ENCODE results near the gene TMSB4X.
"Not testable (repeated sequence)": the region's sequence is repeated elsewhere in the genome, so short reads cannot be mapped to it uniquely, and the experiment has no call there.

TMSB4X gene

DNA sequence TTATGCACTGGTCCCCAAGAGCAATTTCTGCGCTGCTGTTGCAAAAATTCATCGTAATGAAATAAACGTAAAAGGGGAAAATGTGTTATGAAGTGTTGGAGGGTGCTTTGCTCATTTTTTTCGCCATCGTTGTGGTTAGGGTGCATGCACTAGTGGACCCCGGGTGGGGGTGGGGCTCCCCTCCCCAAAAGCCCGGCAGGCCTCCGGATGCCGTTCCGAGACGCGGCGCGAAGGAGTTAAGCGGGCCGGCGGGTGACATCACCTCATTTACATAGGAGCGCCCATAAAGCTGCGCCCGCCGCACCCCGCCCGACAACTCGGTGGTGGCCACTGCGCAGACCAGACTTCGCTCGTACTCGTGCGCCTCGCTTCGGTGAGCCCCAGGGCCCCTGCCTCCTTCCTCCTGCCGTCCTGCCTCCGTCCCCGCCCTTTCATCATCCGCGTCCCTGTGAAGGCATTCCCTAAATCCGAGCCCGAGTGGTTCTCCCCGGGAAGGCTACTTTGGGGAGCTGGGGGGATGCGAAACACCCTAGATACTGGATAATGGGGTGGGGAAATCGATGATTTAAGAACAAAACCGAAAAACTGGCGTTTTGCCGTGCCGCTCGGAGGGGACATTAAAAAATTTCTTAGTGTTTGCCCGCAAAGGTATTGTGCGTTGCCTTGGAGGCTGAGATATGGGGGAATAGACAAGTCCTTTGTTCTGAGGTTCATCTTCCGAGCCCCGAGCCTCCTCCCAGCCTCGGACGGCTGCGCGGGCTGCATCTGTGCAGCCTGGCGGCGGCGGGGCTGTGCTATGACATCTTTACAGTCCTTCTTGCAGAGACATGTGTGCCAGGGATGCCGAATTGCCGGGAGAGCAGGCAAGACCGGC lies at the start of gene TMSB4X:
TMSB4X (plus strand) TSS at position 315 of the 874 bp plus-strand sequence.
- DNase-seq (ENCODE audit: low read depth in 2 of 2) = peak; percentile 66 to 74

DNA sequence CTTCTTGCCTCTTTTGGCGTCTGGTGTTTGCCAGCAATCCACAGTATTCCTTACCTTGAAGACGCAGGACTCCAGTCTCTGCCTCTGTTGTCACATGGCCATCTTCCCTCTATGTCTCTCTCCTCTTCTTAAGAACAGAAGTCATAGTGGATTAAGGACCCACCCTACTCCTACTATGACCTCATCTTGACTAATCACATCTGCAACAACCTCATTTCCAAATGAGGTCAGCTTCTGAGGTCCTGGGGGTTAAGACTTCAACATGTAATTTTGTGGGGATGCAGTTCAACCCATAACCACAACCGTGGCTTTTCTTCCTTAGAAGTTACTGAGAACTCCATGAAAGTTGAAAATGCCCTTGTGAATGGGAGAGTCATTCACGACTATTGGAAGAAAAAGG lies 45.2 kb upstream of the TMSB4X start:
- no peak for DNase-seq (ENCODE audit: low read depth in 2 of 2)

- no peak for DNase-seq (ENCODE audit: low read depth in 2 of 2)
Measured at GRCh38 chrX:12930150-12930549, 44.8 kb upstream of the TMSB4X start.

DNA sequence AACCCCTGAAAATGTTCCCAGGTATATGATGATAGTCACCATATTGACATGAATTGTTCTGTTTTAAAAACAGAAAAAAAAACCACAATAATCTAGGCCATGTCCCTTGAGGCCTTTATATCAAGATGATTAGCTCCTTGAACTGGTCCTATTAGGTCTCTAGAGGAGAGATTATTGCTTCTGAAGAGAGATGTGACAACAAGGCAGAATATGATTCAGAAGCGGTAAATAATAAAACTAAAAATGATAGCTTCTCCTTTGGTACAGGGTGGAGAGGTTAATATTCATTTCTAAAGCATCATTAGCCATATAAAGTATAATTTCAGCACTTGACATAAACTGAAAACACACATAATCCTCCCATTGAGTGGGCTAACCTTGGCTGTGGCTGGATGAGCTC lies 42.7 kb upstream of the TMSB4X start:
- DNase-seq (ENCODE audit: low read depth in 2 of 2) = no peak

DNA sequence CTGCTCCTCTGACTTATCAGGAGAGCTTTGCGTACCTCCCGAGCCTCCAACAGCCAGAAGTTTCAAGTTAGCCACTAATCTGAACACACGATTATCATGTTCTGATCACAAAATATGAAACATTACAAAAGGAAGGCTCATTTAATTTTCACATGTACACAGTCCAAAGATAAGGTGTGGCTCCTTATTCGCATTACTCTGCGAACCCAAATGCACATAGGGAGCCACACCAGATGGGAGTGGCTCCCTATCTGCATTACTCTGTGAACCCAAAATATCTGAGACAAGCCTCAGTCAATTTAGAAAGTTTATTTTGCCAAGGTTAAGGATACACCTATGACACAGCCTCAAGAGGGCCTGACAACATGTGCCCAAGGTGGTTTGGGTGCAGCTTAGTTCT lies 40.1 kb upstream of the TMSB4X start:
- DNase-seq (ENCODE audit: low read depth in 2 of 2) = no peak

DNA sequence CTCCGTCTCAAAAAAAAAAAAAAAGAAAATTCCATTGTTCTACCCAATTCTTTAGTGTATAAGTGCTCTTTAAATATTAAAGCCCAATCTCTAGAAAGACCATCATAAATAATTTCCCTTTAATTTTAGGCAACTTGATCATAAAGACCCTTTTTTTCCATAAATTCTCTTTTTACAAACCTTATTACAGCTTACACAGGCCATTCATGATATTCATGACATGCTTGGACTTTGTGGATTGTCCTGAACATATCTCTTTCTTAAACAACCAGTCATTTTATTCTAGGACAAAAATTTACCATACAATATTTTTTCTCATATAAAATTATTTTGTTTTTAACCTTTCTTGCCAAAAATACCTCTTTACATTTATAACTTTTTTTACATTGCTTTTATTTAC lies 38.0 kb upstream of the TMSB4X start:
- DNase-seq (ENCODE audit: low read depth in 2 of 2) = no peak

DNA sequence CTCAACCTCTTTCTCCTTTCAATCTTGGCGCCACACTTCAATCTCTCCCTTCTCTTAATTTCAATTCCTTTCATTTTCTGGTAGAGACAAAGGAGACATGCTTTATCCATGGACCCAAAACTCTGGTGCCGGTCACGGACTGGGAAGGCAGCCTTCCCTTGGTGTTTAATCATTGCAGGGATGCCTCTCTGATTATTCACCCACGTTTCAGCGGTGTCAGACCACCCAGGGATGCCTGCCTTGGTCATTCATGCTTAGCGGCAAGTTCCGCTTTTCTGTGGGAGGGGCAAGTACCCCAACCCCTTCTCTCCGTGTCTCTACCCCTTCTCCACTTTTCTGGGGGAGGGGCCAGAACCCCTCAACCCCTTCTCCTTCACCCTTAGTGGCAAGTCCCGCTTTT lies 34.4 kb upstream of the TMSB4X start:
- DNase-seq (ENCODE audit: low read depth in 2 of 2) = not testable (repeated sequence)

DNA sequence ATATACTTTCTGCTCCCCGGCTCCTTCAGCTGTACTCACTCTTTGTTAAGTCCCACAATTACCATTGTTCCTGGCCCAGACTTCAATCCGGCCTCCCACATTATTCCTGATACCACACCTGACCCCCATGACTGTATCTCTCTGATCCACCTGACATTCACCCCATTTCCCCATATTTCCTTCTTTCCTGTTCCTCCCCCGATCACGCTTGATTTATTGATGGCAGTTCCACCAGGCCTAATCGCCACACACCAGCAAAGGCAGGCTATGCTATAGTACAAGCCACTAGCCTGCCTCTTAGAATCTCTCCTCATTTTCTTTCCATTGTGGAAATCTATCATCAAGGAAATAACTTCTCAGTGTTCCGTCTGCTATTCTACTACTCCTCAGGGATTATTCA lies 31.3 kb upstream of the TMSB4X start:
- not testable (repeated sequence) for DNase-seq (ENCODE audit: low read depth in 2 of 2)

GRCh38 chrX:12944452-12944851 lies 30.5 kb upstream of the TMSB4X start:
- not testable (repeated sequence) for DNase-seq (ENCODE audit: low read depth in 2 of 2)

- no peak for DNase-seq (ENCODE audit: low read depth in 2 of 2)
Measured at GRCh38 chrX:12945494-12945893, 29.4 kb upstream of the TMSB4X start.

GRCh38 chrX:12946406-12946805 lies 28.5 kb upstream of the TMSB4X start:
- no peak for DNase-seq (ENCODE audit: low read depth in 2 of 2)

- peak in 1 of 2 experiments; percentile 70 for DNase-seq (ENCODE audit: low read depth in 2 of 2)
Measured at GRCh38 chrX:12946838-12947544, 27.9 kb upstream of the TMSB4X start.

DNA sequence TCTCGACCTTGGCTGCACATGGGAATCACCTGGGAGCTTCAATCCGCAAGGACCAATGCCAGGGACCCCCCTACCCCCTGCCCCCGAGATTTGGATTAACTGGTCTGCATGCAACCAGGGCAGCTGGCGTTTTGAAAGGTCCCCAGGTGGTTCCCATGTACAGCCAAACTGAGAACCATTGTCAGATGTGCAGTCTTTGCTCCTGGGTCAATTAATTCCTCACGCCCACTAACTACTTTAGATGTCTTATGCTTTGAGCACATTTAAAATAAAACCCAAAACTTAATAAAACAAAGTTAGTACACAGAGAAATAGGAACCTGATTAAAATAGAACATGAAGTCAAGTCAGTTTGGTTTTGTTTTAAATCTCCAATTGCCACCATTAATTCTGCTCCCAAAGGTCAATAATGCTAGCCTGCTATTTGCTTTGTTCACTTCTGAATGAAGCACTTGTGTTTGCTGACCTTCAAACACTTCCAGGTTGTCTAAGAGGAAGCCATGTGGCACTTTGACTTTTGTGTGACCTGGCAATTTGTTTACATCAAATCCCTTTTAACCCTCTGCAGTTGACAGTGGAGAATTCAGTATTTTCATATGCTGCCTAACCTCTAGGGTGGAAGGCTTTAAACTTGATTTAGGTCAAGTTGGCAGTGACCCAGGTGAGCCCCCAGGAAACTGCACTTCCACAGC lies 27.2 kb upstream of the TMSB4X start:
- DNase-seq (ENCODE audit: low read depth in 2 of 2) = no peak

DNA sequence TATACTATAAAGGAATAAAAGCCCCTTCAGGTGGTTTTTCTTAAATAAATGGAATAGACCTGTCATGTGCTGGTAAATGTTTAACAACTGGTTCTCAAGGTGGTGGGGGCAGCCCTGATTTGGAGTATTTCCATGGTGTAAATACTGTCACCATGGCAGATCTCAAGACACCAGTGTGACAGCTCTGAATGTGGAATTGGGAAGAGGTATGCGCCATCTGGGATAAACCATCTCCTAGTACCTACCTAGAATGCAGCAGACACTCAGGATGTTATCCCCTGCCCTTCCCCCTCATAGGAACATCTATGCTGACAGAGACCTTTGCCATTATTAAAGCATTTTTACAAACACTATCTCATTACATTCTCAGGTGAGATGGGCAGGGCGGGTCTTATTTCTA lies 26.4 kb upstream of the TMSB4X start:
- no peak for DNase-seq (ENCODE audit: low read depth in 2 of 2)

DNA sequence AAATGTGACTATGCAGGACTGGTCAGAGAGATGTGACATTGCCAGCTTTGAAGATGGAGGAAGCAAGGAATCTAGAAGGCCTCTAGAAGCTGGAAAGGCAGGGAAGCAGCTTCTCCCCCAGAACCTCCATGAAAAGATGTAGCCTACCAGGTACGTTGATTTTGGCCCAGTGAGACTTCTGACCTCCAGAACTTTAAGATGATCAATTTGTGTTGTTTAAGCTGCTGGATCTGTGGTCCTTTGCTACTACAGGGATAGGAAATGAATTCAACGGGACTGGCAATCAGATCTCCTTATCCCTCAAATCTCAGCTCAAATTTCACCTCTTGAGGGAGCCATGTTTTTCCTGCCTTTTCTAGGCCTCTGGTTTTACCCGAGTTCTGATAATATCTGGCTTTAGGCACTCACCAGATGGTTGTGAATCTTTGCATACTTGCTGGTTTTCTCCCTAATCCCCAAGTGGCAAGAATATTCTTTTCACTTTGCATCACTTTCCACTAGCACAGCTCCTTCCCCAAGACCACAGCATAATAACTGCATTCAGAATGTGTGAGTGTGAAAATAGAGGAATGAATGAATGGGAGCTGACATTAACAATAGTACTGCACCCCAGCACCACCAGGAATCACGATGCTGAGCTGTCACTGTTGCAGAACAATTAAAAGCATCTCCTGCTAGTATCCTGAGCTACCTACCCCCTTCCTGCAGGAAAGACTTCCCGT lies 25.5 kb upstream of the TMSB4X start:
- DNase-seq (ENCODE audit: low read depth in 2 of 2) = no peak

GRCh38 chrX:12949927-12950656 lies 24.8 kb upstream of the TMSB4X start:
- DNase-seq (ENCODE audit: low read depth in 2 of 2) = peak; percentile 75 to 80

GRCh38 chrX:12950851-12951594 lies 23.9 kb upstream of the TMSB4X start:
- peak in 1 of 2 experiments; percentile 58 for DNase-seq (ENCODE audit: low read depth in 2 of 2)

GRCh38 chrX:12951595-12951975 lies 23.3 kb upstream of the TMSB4X start:
- no peak for DNase-seq (ENCODE audit: low read depth in 2 of 2)

DNA sequence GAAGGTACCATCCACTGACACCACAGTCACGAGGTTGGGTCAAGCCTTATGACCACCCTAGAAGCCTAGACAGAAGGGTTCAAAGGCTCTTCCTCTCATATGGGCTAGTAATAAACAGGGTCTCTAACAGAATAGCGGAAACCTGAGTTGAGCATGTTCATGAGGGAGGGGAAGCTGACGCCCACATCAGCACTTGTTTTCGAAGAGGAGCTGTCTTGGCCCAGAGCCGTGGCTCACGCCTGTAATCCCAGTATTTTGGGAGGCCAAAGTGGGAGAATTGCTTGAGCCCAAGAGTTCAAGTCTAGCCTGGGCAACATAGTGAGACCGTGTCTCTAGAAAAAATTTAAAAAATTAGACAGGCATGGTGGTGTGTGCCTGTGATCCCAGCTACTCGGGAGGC lies 21.5 kb upstream of the TMSB4X start:
- DNase-seq (ENCODE audit: low read depth in 2 of 2) = no peak

DNA sequence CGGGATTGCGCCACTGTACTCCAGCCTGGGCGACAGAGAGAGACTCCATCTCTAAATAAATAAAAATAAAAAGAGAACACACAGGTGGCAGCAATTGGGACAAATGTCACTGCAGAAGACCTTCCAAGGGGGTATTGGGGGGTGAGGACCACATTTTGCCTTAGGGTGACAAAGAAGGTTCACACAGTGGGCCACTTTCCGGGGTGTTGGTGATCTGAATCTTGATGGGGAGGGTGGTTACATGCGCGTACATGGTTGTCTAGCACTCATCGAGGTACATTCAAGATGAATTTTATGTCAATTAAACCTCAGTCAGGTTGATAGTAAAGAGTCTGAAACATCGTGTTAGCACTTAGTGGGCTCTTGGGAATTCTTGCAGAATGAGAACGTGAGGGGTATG lies 20.5 kb upstream of the TMSB4X start:
- no peak for DNase-seq (ENCODE audit: low read depth in 2 of 2)
